GM21390 (cell line): ENCODE measurements around the gene QRFP.

Source experiments
- ATAC-seq: cut with Tn5 transposase; IDR thresholded peaks from one replicate; pipeline ENCODE4 v1.9.1; 2021; ENCODE audit not compliant: unreplicated experiment

The QRFP gene

DNA sequence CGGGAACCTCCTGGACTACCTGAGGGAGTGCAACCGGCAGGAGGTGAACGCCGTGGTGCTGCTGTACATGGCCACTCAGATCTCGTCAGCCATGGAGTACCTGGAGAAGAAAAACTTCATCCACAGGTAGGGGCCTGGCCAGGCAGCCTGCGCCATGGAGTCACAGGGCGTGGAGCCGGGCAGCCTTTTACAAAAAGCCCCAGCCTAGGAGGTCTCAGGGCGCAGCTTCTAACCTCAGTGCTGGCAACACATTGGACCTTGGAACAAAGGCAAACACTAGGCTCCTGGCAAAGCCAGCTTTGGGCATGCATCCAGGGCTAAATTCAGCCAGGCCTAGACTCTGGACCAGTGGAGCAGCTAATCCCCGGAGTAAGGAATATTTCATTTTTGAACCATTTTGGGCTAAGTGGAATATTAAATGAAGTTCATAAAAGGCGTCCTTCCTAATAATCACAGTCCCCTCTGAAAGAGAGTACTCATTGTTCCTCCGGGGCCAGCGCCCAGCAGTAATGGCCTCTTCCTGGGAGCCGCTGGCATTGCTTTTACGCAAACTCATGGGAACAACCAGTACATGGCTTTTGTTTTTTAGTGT is 23.6 kb downstream of the QRFP start:
- ATAC-seq, result no peak

DNA sequence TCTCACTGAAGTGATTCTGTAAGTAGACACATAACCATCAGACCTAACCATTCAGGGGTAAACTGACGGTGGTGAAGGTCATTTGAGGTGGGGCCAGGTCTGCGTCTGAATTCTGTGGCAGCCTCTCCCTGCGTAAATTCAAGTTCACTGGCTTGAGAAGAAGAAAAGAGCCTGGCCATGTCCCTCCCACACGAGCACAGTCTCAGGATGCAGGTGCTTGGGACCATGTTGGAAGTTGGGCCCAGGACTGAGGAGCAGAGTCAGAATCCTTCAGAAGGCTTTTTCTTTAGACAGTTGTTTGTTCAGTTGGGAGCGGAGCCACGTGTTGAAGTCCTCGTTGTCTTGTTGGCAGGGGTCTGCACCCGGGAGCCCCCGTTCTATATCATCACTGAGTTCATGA is 24.1 kb downstream of the QRFP start:
- no peak for ATAC-seq

DNA sequence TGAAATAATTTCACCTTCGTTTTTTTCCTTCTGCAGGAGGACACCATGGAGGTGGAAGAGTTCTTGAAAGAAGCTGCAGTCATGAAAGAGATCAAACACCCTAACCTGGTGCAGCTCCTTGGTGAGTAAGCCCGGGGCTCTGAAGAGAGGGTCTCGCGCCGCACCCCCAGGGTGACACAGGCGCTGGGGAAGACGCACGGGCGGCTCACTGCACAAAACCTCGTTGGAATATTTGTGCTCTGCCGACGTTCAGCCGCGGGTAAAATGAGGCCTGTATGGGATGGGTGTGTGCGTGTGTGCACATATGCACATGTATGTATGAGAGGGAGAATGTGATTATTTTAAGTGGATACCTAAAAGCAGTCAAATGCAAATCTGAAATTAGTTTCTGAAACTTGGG is 24.5 kb downstream of the QRFP start:
- ATAC-seq, result no peak

DNA sequence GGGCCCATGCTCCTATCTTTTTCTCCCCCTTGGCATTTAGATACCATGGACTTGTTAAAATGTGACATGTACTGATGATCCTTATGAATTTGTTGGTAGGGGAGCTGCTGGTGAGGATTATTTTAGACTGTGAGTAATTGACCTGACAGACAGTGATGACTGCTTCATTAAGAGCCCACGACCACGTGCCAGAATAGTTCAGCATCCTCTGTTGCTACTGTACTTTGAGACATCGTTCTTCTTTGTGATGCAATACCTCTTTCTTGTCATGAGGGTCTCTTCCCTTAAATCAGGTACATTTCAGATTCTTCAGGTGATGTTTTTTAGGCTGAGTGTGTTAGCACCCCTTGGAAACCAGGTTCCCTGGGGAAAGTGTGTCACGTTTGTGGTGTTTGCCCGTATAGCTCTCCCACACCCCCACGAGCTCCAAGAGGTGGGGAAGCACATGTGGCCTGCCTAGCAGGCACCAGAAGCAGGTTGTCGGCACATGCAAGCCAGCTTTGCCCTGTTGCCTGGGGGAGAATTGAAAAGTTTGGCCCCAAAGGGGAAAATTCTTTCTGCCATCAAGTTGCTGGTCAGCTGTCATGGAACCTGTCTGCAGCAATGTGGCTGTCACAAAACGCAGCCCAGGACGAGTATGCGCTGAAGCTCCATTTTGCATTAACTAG is 25.1 kb downstream of the QRFP start:
- ATAC-seq, result no peak

DNA sequence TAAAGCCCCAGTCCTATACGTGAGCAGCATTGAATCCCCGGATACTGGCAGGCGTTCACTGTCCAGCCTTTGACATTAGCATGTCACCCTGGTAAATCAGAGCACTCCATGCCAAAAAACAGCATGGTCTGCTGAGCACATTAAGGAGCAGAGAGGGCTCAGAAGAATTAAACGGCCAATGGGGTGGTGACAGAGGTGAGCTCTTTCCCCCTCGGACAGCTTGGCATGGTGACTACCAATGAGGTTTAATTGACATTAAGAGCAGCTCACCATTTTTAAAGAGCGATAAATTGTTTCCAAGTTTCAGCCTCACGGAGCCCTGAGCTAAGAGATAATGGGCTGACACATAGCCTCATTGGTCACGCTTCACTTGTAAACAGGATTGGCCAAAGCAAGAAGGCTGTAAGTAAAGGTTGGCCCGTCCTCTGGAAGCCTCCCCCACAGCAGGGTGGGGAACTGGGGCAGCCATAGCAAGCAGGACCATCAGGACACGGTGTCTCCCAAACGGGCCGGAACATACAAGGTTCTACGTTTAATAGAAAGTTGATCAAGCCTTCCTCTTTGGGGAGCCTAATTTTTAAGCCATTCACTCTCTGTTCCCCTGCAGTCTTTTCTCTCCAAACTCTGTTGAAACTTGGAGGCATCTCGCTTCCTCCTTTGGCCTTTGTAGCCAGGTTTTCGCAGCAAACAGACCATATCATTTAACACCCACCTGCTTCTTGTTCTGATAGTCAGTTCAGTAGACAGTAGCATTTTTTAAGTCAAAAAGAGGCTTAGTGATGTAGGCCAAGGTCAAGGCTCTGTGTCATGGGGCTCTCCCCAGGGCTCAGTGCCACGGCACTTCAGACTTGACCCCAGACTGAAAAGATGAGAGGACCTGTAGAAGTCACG is 25.9 kb downstream of the QRFP start:
- no peak for ATAC-seq

GRCh38 chr9:130869250-130869649 is 27.4 kb downstream of the QRFP start:
- ATAC-seq, result no peak

DNA sequence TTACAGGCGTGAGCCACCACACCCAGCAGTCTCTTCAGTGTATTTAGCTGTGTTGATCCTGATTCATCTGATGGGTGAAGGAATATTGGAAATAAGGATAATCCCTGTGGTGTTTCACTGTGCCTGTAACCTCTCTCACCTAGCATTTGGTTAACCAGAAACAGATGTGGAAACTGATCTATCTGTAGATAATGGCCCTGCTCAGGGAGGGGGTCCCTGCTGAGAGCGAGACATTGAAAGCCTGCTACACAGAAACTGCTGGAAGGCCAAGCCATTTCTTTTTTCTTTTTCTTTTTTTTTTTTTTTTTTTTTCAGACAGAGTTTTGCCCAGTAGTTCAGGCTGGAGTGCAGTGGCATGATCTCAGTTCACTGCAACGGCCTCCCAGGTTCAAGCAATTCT is 28.4 kb downstream of the QRFP start:
- no peak for ATAC-seq

GRCh38 chr9:130867556-130867955 is 29.1 kb downstream of the QRFP start:
- no peak for ATAC-seq

DNA sequence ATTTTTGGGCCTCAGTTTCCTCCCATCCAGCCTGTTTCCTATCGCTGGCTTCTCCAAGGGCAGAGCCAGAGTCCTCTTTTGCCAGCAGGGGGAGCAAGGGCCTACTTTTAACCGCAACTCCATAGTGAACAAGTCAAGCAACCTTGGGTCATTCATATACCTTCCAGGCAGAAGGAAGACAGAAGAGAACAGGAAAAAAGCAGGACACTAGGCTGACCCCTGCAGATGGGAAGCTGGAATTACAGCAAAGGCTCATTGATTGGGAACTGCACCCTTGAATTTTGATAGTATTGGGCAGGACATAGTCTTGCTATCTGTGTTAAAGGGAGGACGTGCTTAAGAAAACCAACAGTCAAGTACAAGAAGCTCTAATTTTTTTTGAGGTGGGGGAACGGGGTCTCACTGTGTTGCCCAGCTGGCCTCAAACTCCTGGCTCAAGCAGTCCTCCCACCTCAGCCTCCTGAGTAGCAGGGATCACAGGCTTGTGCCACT is 30.1 kb downstream of the QRFP start:
- ATAC-seq, result no peak

DNA sequence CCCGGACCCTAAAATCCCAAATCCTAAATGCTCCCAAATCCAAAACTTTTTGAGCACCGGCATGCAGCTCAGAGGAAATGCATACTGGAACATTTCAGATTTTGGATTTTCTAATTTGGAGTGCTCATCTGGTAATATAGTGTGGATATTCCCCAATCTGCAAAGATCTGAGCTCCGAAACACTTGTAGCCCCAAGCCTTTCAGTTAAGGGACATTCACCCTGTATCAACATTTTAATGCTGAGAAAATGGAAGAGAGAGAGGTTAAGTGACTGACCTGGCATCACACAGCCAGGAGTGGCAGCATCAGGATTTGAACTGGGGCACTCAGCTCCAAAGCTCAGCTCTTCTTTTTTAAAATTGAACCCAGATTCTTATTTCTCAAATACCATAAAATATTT is 30.7 kb downstream of the QRFP start:
- no peak for ATAC-seq

DNA sequence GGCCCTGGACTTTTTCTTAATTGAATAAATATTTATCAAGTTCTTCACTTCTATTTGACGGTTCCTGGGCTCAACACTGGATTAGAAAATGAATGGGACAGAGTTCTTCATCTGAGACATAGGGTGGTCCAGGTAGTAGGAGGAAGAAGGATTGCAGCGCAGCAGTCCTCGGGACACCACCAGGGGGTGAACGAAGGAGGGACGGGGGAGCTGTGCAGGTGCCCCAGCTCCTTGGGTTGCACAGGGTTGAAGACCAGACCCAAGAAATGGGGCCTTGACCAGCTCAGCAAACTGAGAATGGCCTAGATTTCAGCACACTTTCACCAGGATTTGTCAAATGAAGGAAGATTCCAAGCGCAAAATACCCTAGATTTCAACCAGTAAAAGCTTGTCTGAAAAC is 32.1 kb downstream of the QRFP start:
- ATAC-seq, result no peak

DNA sequence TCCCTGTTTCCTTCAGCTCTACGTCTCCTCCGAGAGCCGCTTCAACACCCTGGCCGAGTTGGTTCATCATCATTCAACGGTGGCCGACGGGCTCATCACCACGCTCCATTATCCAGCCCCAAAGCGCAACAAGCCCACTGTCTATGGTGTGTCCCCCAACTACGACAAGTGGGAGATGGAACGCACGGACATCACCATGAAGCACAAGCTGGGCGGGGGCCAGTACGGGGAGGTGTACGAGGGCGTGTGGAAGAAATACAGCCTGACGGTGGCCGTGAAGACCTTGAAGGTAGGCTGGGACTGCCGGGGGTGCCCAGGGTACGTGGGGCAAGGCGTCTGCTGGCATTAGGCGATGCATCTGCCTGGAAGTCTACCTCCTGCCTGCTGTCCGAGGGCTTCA is 33.9 kb downstream of the QRFP start:
- ATAC-seq, result no peak

GRCh38 chr9:130862217-130862616 is 34.4 kb downstream of the QRFP start:
- ATAC-seq, result no peak

GRCh38 chr9:130861372-130862180 is 35.0 kb downstream of the QRFP start:
- ATAC-seq, result no peak

DNA sequence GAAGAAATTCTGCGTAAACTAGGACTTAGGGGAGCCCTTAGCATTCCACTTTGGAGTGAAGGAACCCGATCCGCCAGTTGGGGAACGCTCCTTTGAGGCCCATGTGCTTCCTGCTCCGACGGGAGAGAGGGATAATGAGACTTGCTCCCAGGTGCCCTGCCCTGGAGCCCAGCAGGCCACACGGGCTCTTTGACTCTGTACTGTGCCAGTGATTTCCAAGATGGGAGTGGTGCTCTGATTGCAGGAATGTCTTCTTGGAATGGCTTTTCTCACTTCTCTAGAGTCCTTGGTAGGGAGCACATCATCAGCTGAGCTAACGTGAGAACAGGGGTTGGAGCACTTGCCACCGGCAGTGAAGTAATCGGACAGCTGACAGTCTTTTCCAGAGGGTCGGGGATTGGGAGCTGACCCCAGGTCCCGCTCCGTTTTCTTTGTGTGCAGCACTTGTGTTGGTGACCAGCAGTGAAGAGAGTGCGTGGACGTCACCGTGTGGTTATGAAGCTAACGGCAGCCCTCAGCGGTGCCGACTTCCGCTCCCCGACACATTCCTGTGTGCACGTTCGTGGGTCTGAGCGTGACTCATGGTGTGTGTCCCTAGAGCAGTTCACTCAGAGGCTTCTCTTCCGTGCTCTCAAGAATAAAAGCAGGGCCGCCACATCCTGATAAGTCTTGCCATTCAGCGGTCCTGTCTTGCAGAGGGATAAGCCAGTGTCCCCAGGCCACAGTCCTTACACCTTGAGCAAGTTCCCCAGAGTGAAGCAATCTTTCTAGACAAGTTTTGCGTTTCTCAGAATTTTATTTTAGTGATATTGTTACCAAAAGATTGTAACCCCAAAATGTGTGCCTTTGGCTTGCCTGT is 35.9 kb downstream of the QRFP start:
- no peak for ATAC-seq

GRCh38 chr9:130858739-130859705 is 37.6 kb downstream of the QRFP start:
- ATAC-seq, result no peak

- no peak for ATAC-seq
Measured at GRCh38 chr9:130857864-130858738, 38.5 kb downstream of the QRFP start.

DNA sequence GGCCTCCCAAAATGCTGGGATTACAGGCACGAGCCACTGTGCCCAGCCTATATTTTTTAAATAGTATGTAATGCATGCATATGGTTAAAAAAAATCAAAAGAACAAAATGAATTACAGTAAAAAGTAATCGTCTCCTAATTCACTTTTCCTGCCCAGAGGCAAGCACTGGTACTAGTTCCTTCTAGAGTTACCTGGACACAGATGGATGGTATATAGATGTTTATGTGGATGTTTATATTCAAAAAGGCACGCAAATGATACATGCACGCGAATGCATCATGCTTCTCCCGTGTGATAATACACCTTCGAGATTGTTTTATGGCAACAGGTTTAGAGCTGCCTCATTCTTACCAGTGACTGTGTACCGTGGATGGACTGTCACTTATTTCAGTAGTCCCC is 40.1 kb downstream of the QRFP start:
- no peak for ATAC-seq
